ENCODE results near the gene DHFR. TPM values are rescaled to one million over a fixed set of nuclear protein-coding genes. Genes with fewer than 3 reads are reported as not detected.

DHFR gene
- total and polyA plus RNA-seq, 2 of the 8 experiments (the other 6 are each of a cell fraction or from before 2014, with no cell fraction given) = 46.4 to 88.9 TPM

DNA sequence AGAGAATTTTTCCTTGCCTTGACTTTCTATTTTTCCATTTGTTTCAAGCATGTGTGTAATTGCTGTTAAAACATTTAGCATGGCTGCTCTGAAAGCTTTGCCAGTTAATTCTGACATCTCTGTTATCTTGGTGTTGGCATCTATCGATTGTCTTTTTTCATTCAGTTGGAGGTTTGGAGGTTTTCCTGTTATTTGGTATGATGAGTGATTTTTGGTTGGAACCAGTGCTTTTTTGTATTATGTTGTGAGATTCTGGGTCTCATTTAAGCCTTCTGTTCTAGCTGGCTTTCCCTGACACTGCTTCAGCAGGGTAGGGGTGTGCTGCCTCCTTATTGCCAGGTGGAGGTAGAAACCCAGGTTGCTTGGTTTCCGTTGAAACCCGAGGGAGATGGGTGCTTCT is 40.9 kb upstream of the DHFR start (continued):
- TF ChIP-seq, protein P1, sequence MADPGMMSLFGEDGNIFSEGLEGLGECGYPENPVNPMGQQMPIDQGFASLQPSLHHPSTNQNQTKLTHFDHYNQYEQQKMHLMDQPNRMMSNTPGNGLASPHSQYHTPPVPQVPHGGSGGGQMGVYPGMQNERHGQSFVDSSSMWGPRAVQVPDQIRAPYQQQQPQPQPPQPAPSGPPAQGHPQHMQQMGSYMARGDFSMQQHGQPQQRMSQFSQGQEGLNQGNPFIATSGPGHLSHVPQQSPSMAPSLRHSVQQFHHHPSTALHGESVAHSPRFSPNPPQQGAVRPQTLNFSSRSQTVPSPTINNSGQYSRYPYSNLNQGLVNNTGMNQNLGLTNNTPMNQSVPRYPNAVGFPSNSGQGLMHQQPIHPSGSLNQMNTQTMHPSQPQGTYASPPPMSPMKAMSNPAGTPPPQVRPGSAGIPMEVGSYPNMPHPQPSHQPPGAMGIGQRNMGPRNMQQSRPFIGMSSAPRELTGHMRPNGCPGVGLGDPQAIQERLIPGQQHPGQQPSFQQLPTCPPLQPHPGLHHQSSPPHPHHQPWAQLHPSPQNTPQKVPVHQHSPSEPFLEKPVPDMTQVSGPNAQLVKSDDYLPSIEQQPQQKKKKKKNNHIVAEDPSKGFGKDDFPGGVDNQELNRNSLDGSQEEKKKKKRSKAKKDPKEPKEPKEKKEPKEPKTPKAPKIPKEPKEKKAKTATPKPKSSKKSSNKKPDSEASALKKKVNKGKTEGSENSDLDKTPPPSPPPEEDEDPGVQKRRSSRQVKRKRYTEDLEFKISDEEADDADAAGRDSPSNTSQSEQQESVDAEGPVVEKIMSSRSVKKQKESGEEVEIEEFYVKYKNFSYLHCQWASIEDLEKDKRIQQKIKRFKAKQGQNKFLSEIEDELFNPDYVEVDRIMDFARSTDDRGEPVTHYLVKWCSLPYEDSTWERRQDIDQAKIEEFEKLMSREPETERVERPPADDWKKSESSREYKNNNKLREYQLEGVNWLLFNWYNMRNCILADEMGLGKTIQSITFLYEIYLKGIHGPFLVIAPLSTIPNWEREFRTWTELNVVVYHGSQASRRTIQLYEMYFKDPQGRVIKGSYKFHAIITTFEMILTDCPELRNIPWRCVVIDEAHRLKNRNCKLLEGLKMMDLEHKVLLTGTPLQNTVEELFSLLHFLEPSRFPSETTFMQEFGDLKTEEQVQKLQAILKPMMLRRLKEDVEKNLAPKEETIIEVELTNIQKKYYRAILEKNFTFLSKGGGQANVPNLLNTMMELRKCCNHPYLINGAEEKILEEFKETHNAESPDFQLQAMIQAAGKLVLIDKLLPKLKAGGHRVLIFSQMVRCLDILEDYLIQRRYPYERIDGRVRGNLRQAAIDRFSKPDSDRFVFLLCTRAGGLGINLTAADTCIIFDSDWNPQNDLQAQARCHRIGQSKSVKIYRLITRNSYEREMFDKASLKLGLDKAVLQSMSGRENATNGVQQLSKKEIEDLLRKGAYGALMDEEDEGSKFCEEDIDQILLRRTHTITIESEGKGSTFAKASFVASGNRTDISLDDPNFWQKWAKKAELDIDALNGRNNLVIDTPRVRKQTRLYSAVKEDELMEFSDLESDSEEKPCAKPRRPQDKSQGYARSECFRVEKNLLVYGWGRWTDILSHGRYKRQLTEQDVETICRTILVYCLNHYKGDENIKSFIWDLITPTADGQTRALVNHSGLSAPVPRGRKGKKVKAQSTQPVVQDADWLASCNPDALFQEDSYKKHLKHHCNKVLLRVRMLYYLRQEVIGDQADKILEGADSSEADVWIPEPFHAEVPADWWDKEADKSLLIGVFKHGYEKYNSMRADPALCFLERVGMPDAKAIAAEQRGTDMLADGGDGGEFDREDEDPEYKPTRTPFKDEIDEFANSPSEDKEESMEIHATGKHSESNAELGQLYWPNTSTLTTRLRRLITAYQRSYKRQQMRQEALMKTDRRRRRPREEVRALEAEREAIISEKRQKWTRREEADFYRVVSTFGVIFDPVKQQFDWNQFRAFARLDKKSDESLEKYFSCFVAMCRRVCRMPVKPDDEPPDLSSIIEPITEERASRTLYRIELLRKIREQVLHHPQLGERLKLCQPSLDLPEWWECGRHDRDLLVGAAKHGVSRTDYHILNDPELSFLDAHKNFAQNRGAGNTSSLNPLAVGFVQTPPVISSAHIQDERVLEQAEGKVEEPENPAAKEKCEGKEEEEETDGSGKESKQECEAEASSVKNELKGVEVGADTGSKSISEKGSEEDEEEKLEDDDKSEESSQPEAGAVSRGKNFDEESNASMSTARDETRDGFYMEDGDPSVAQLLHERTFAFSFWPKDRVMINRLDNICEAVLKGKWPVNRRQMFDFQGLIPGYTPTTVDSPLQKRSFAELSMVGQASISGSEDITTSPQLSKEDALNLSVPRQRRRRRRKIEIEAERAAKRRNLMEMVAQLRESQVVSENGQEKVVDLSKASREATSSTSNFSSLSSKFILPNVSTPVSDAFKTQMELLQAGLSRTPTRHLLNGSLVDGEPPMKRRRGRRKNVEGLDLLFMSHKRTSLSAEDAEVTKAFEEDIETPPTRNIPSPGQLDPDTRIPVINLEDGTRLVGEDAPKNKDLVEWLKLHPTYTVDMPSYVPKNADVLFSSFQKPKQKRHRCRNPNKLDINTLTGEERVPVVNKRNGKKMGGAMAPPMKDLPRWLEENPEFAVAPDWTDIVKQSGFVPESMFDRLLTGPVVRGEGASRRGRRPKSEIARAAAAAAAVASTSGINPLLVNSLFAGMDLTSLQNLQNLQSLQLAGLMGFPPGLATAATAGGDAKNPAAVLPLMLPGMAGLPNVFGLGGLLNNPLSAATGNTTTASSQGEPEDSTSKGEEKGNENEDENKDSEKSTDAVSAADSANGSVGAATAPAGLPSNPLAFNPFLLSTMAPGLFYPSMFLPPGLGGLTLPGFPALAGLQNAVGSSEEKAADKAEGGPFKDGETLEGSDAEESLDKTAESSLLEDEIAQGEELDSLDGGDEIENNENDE (IDR thresholded peaks at IDR 0.05; ENCODE audit: insufficient replicate concordance, low read length) = no peak
- TF ChIP-seq MAFK (IDR thresholded peaks at IDR 0.05; ENCODE audit: low read depth, low read length) = no peak
- TF ChIP-seq RFX5 (IDR thresholded peaks at IDR 0.05; ENCODE audit: borderline replicate concordance, low read depth, low read length) = no peak
- TF ChIP-seq SIN3A (conservative IDR thresholded peaks at IDR 0.05 in 1 of 2, IDR thresholded peaks at IDR 0.05 in 1 of 2; ENCODE audit: low read depth in 1 of 2, low read length in 2 of 2) = no peak
- TF ChIP-seq, protein P2, sequence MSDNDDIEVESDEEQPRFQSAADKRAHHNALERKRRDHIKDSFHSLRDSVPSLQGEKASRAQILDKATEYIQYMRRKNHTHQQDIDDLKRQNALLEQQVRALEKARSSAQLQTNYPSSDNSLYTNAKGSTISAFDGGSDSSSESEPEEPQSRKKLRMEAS (IDR thresholded peaks at IDR 0.05) = no peak
- TF ChIP-seq GABPA (IDR thresholded peaks at IDR 0.05; ENCODE audit: borderline replicate concordance, insufficient read depth, low read length) = no peak
- TF ChIP-seq CHD2 (IDR thresholded peaks at IDR 0.05; ENCODE audit: low read length) = no peak
- no peak for TF ChIP-seq RXRA (IDR thresholded peaks at IDR 0.05; ENCODE audit: insufficient read depth, low read depth, low read length)
- TF ChIP-seq POLR2A (IDR thresholded peaks at IDR 0.05; ENCODE audit: control extremely low read depth in 1 of 2, low read depth in 2 of 2, low read length in 2 of 2) = no peak
- no peak for TF ChIP-seq TCF12 (IDR thresholded peaks at IDR 0.05; ENCODE audit: low read depth, low read length)
- TF ChIP-seq, protein P3, sequence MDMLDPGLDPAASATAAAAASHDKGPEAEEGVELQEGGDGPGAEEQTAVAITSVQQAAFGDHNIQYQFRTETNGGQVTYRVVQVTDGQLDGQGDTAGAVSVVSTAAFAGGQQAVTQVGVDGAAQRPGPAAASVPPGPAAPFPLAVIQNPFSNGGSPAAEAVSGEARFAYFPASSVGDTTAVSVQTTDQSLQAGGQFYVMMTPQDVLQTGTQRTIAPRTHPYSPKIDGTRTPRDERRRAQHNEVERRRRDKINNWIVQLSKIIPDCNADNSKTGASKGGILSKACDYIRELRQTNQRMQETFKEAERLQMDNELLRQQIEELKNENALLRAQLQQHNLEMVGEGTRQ (IDR thresholded peaks at IDR 0.05; ENCODE audit: low read length) = no peak
